Endothelial cell of umbilical vein (primary cell): ENCODE results near the gene ADCY7. TPM values are rescaled to one million over a fixed set of nuclear protein-coding genes. Genes with fewer than 3 reads are reported as not detected.

Experiments
- BruUV-seq: library from RNA; stranded (reverse); fragments of 400-500 nt; replicated peaks from 2 replicates; lab custom pipeline; 2021; lab: Mats Ljungman, UMichigan
- CTCF ChIA-PET: fragments of 300-600, 350-600 bp; sonication (Branson Sonifier 250); formaldehyde crosslinking; loops from one replicate; lab custom pipeline; 2021; ENCODE audit warnings: antibody characterized with exemption, inconsistent platforms; lab: Charles Lee
- POLR2A ChIA-PET: fragments of 300-600, 350-600 bp; sonication (Branson Sonifier 250); formaldehyde crosslinking; loops from one replicate; lab custom pipeline; 2021; ENCODE audit warnings: antibody characterized with exemption, inconsistent platforms; lab: Charles Lee
- DNase-seq: peaks from one replicate; pipeline ENCODE4 v3.0.0-alpha.2; 2011; ENCODE audit warnings: low read depth, low spot score
- FAIRE-seq: peaks from 2 replicates; lab custom pipeline; 2011; peaks lifted over from hg19 to GRCh38; lab: Jason Lieb, UNC
- H2AFZ ChIP-seq: 2 replicates; pipeline ENCODE4 v1.6.0; 2012; ENCODE audit warnings: low read depth, low read length, control low read depth, inconsistent platforms
- H3K27ac ChIP-seq: 2 replicates; pipeline ENCODE4 v1.5.1; 2011; ENCODE audit warnings: low read depth, mild to moderate bottlenecking, control low read depth, low read length, moderate library complexity; ENCODE audit not compliant: insufficient read depth
- H3K27me3 ChIP-seq, 2 experiments: 2 replicates each; pipeline versions ENCODE4 v1.6.0 to v1.6.1; 2011; ENCODE audit warnings: low read length in 2 of 2, mixed read lengths in 1 of 2; ENCODE audit not compliant: control insufficient read depth in 2 of 2, insufficient read depth in 2 of 2
- H3K36me3 ChIP-seq, 2 experiments: 2 replicates in 1 of 2; 3 replicates in 1 of 2; pipeline ENCODE4 v1.5.1; 2011; ENCODE audit warnings: low read length in 2 of 2, mild to moderate bottlenecking in 1 of 2, moderate library complexity in 1 of 2; ENCODE audit not compliant: control insufficient read depth in 2 of 2, insufficient read depth in 2 of 2; ENCODE audit errors: extremely low read depth in 1 of 2
- H3K4me1 ChIP-seq: 3 replicates; pipeline ENCODE4 v1.5.1; 2011; ENCODE audit warnings: mild to moderate bottlenecking, low read length; ENCODE audit not compliant: control insufficient read depth, insufficient read depth; ENCODE audit errors: extremely low read depth
- H3K4me2 ChIP-seq: 2 replicates; pipeline ENCODE4 v1.6.1; 2011; ENCODE audit warnings: low read length, control low read depth, mixed read lengths; ENCODE audit not compliant: insufficient read depth
- H3K4me3 ChIP-seq, 3 experiments: fragments of 200-600 bp in 1 of 3; sonication (generic), shearing (Covaris generic) in 1 of 3; replicated peaks in 1 of 3; 2 replicates each; pipeline ENCODE4 v1.5.1; 2011 to 2016; ENCODE audit warnings: control low read depth in 3 of 3, low read length in 3 of 3, mild to moderate bottlenecking in 2 of 3, inconsistent platforms in 1 of 3, low read depth in 1 of 3, moderate library complexity in 1 of 3; ENCODE audit not compliant: insufficient read depth in 1 of 3
- H3K79me2 ChIP-seq: 2 replicates; pipeline ENCODE4 v1.6.0; 2012; ENCODE audit warnings: low read length, inconsistent platforms; ENCODE audit not compliant: control insufficient read depth, insufficient read depth
- H3K9ac ChIP-seq: replicated peaks from 2 replicates; pipeline ENCODE3; 2011; ENCODE audit warnings: low read length, control low read depth; ENCODE audit not compliant: insufficient read depth; ENCODE audit errors: extremely low read depth
- H3K9me1 ChIP-seq: replicated peaks from 3 replicates; pipeline ENCODE4 v1.6.0; 2011; ENCODE audit warnings: mild to moderate bottlenecking, low read length; ENCODE audit not compliant: control insufficient read depth, insufficient read depth; ENCODE audit errors: extremely low read depth
- H3K9me3 ChIP-seq: replicated peaks from 2 replicates; pipeline ENCODE4 v1.5.1; 2012; ENCODE audit warnings: low read length, inconsistent platforms; ENCODE audit not compliant: control insufficient read depth, insufficient read depth
- H4K20me1 ChIP-seq: replicated peaks from 2 replicates; pipeline ENCODE3; 2011; ENCODE audit warnings: mild to moderate bottlenecking, low read length; ENCODE audit not compliant: control insufficient read depth, insufficient read depth; ENCODE audit errors: extremely low read depth
- EZH2 ChIP-seq: IDR thresholded peaks from 2 replicates; pipeline ENCODE4 v1.6.1; 2012; ENCODE audit warnings: borderline replicate concordance, low read depth, mild to moderate bottlenecking, moderate library complexity, low read length, inconsistent platforms; ENCODE audit not compliant: severe bottlenecking
- FOS ChIP-seq: IDR thresholded peaks from 2 replicates; pipeline ENCODE4 v1.6.1; 2011; ENCODE audit warnings: mild to moderate bottlenecking, low read length, moderate library complexity, borderline replicate concordance; ENCODE audit not compliant: insufficient read depth
- GATA2 ChIP-seq: IDR thresholded peaks from 2 replicates; pipeline ENCODE4 v1.7.0; 2011; ENCODE audit warnings: low read depth, mild to moderate bottlenecking, moderate library complexity, mixed read lengths, low read length; ENCODE audit not compliant: insufficient read length, insufficient read depth
- JUN ChIP-seq: IDR thresholded peaks from 2 replicates; pipeline ENCODE4 v1.6.1; 2011; ENCODE audit warnings: borderline replicate concordance, low read depth; ENCODE audit not compliant: insufficient read length, insufficient read depth
- MYC ChIP-seq: IDR thresholded peaks from one replicate; pipeline ENCODE4 v1.6.1; 2011; ENCODE audit warnings: mild to moderate bottlenecking, low read depth, low read length
- POLR2A ChIP-seq: IDR thresholded peaks from 2 replicates; pipeline ENCODE4 v1.6.1; 2012; ENCODE audit warnings: low read depth, mild to moderate bottlenecking, control low read depth, low read length
- POLR2AphosphoS5 ChIP-seq: IDR thresholded peaks from 2 replicates; pipeline ENCODE4 v1.6.1; 2012; ENCODE audit warnings: low read depth, mild to moderate bottlenecking, control low read depth, low read length, moderate library complexity; ENCODE audit not compliant: insufficient read depth
- dilution Hi-C: fragments of 300-500 bp; cut with MboI; formaldehyde crosslinking; loops from one replicate; pipeline ENCODE4 v1.15.0; 2019; ENCODE audit warnings: low sequenced_read_pairs; ENCODE audit not compliant: extremely low pct_ligation_motif_present
- intact Hi-C: fragments of 100-400 bp; cut with micrococcal nuclease; formaldehyde crosslinking; loops from one replicate; pipeline ENCODE4 v1.10.0; 2022
- polyA plus RNA-seq, 4 experiments: library from polyadenylated mRNA; depleted of rRNA in 3 of 4; stranded (reverse) in 3 of 4; unstranded in 1 of 4; fragments of >200 nt; gene quantifications; 2 replicates each; pipeline versions ENCODE4 v1.2.1 to v1.2.3, GENCODE V29; 2011 to 2012; ENCODE audit warnings: missing spikeins in 1 of 4
- total RNA-seq: library from RNA; stranded (reverse); gene quantifications from 2 replicates; pipeline ENCODE4 v1.2.3, GENCODE V29; 2021
- TF ChIP-seq, protein P1 (sequence below): IDR thresholded peaks from 2 replicates; pipeline ENCODE4 v1.6.1; 2011; ENCODE audit not compliant: insufficient read depth, insufficient read length
- TF ChIP-seq, protein P2 (sequence below), 2 donors: IDR thresholded peaks; 1 replicate in 1 of 2; 2 replicates in 1 of 2; pipeline ENCODE4 v1.5.1; 2011; ENCODE audit warnings: low read length in 2 of 2, mild to moderate bottlenecking in 2 of 2, moderate library complexity in 2 of 2, control low read depth in 1 of 2, inconsistent platforms in 1 of 2, low read depth in 1 of 2; ENCODE audit not compliant: insufficient read depth in 1 of 2; ENCODE audit errors: extremely low read depth in 1 of 2

The ADCY7 gene
- total and polyA plus RNA-seq, 2 donors (not counting 3 experiments of a cell fraction or from before 2014, with no cell fraction given): 3.5 to 9.3 TPM

DNA sequence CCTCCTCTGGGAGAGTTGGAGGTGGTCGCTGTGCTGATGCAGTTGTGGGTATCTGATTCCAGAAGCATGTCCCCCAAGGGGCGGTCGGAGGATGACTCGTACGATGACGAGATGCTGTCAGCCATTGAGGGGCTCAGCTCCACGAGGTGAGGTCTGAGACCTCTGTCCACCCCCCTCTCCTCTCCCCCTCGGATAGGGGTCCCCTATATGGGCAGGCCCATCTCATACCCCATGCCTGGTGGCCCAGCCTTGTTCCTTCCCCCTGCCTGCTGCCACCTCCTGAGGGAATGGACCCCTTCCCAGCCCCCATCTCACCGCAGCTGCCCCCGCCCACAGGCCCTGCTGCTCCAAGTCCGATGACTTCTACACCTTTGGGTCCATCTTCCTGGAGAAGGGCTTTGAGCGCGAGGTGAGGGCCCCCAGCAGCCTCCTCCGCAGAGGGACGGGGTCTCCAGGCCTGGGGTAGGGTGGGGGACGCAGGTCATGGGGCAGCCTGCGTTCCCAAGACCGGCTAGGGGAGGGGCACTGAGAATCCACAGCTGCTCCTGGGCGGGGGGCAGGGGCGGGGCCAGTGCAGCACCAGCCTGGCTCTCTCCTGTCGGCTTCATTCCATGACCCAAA is 39.2 kb downstream of the ADCY7 start:
- TF ChIP-seq POLR2A (no peak), JUN (no peak), GATA2 (no peak), EZH2 (no peak), MYC (no peak), FOS (no peak), POLR2AphosphoS5 (no peak)
- TF ChIP-seq, protein P1, sequence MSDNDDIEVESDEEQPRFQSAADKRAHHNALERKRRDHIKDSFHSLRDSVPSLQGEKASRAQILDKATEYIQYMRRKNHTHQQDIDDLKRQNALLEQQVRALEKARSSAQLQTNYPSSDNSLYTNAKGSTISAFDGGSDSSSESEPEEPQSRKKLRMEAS: no peak
- TF ChIP-seq, protein P2, sequence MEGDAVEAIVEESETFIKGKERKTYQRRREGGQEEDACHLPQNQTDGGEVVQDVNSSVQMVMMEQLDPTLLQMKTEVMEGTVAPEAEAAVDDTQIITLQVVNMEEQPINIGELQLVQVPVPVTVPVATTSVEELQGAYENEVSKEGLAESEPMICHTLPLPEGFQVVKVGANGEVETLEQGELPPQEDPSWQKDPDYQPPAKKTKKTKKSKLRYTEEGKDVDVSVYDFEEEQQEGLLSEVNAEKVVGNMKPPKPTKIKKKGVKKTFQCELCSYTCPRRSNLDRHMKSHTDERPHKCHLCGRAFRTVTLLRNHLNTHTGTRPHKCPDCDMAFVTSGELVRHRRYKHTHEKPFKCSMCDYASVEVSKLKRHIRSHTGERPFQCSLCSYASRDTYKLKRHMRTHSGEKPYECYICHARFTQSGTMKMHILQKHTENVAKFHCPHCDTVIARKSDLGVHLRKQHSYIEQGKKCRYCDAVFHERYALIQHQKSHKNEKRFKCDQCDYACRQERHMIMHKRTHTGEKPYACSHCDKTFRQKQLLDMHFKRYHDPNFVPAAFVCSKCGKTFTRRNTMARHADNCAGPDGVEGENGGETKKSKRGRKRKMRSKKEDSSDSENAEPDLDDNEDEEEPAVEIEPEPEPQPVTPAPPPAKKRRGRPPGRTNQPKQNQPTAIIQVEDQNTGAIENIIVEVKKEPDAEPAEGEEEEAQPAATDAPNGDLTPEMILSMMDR (IDR thresholded peaks at IDR 0.05; ENCODE audit: extremely low read depth in 1 of 2, insufficient read depth in 1 of 2, low read depth in 1 of 2, low read length in 2 of 2): no peak
- H3K9me1 ChIP-seq: no peaks in the 10 kb centered on the region
- no peak overlapping the region for H3K4me3 ChIP-seq
- H3K9ac ChIP-seq: no peak overlapping the region
- no peak overlapping the region for H3K27ac ChIP-seq
- no peak overlapping the region for H2AFZ ChIP-seq
- H3K79me2 ChIP-seq: no peaks in the 10 kb centered on the region
- no peaks in the 10 kb centered on the region for H3K9me3 ChIP-seq
- ChIA-PET CTCF (no interaction called here), POLR2A (no interaction called here)
- no peak overlapping the region for H3K4me2 ChIP-seq
- DNase-seq: no peak
- H3K36me3 ChIP-seq: no peaks in the 10 kb centered on the region
- dilution Hi-C loops: no loop called here
- H3K27me3 ChIP-seq: no peaks in the 10 kb centered on the region
- intact Hi-C loops: no loop called here
- no peak for FAIRE-seq
- H3K4me1 ChIP-seq: no peaks in the 10 kb centered on the region
- no peaks in the 10 kb centered on the region for H4K20me1 ChIP-seq
- BruUV-seq: no TSS peak
